Astrocyte of the cerebellum (primary cell): ENCODE results near the gene C22orf23.

Experiments
- DNase-seq: peaks from one replicate; pipeline ENCODE4 v3.0.0-alpha.2; 2011; ENCODE audit warnings: low read depth
- H3K4me3 ChIP-seq: 2 replicates; pipeline ENCODE4 v1.5.1; 2011; ENCODE audit warnings: mild to moderate bottlenecking, low read depth, low read length, moderate library complexity
- CTCF ChIP-seq: IDR thresholded peaks from 2 replicates; pipeline ENCODE4 v1.5.1; 2012; ENCODE audit warnings: low read length, low read depth, moderate library complexity, mild to moderate bottlenecking; ENCODE audit errors: missing control alignments
- in situ Hi-C: cut with HindIII; loops from 2 replicates; pipeline ENCODE4 v1.10.0; 2017; ENCODE audit warnings: low sequenced_read_pairs

C22orf23 gene

GRCh38 chr22:37975153-37975552 lies 21.8 kb upstream of the C22orf23 start:
- in situ Hi-C loops, result no loop called here

GRCh38 chr22:37973271-37974170 lies 20.1 kb upstream of the C22orf23 start:
- in situ Hi-C loops, result no loop called here
- DNase-seq, result no peak
- H3K4me3 ChIP-seq, result no peak overlapping the region
- no peak for TF ChIP-seq CTCF

More at GRCh38 chr22:37975153-37975552, 21.8 kb upstream of the C22orf23 start:
- DNase-seq, result no peak
- no peak overlapping the region for H3K4me3 ChIP-seq
- no peak for TF ChIP-seq CTCF

- DNase-seq, result no peak
- in situ Hi-C loops, result no loop called here
- H3K4me3 ChIP-seq, result no peak overlapping the region
- no peak for TF ChIP-seq CTCF
These were observed 19.1 kb upstream of the C22orf23 start for GRCh38 chr22:37972527-37972926.

GRCh38 chr22:37971475-37972434 lies 18.4 kb upstream of the C22orf23 start:
- no peak for TF ChIP-seq CTCF
- no peak for DNase-seq
- H3K4me3 ChIP-seq, result no peak overlapping the region
- in situ Hi-C loops, result no loop called here

- TF ChIP-seq CTCF, result no peak
- DNase-seq, result no peak
- no peak overlapping the region for H3K4me3 ChIP-seq
- in situ Hi-C loops, result no loop called here
These were observed 17.5 kb upstream of the C22orf23 start for GRCh38 chr22:37970864-37971263.

- in situ Hi-C loops, result no loop called here
- DNase-seq, result no peak
- no peak overlapping the region for H3K4me3 ChIP-seq
- TF ChIP-seq CTCF, result no peak
These were observed 15.3 kb upstream of the C22orf23 start for GRCh38 chr22:37968452-37969251.
